GM15510 (cell line): ENCODE measurements around the gene SPANXA2.
"Not testable (repeated sequence)": the region's sequence is repeated elsewhere in the genome, so short reads cannot be mapped to it uniquely, and the experiment has no call there.

Source experiments
- POLR2A ChIP-seq: IDR thresholded peaks from 3 replicates; pipeline ENCODE4 v1.6.1; 2011; ENCODE audit warnings: borderline replicate concordance; ENCODE audit not compliant: insufficient read length; ENCODE audit errors: extremely low read depth

SPANXA2 gene

DNA sequence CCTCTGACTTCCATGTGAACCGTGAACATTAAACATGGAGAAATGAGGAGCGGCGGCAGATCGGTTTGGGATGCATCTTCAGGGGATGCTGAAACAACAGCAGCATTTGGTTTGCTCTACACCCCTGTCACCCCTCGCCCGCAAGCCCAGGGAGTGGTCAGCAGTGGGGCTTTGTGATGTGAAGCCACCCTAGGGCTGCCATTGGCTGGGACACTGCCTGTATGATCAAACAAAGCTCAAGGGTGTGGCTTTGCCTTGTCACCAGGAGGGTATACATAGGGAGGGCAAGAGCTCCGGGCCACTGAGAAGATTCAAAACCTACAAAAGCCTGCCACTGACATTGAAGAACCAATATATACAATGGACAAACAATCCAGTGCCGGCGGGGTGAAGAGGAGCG lies at the start of gene SPANXA2:
SPANXA2 (plus strand) TSS at position 301 of the 400 bp plus-strand sequence; CDS start at position 361, 60 bp downstream.
- TF ChIP-seq POLR2A, result not testable (repeated sequence)

DNA sequence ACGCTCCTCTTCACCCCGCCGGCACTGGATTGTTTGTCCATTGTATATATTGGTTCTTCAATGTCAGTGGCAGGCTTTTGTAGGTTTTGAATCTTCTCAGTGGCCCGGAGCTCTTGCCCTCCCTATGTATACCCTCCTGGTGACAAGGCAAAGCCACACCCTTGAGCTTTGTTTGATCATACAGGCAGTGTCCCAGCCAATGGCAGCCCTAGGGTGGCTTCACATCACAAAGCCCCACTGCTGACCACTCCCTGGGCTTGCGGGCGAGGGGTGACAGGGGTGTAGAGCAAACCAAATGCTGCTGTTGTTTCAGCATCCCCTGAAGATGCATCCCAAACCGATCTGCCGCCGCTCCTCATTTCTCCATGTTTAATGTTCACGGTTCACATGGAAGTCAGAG lies 4.9 kb upstream of the SPANXA2 start, which contains the start of gene SPANXA1:
SPANXA1 (minus strand) TSS at position 101 of the 400 bp plus-strand sequence; CDS start at position 41, 60 bp downstream.
- TF ChIP-seq POLR2A, result not testable (repeated sequence)

- TF ChIP-seq POLR2A, result no peak
Observed at GRCh38 chrX:141609111-141609510, 19.6 kb downstream of the SPANXA2 start.

- no peak for TF ChIP-seq POLR2A
Observed at GRCh38 chrX:141619336-141619735, 29.8 kb downstream of the SPANXA2 start.

DNA sequence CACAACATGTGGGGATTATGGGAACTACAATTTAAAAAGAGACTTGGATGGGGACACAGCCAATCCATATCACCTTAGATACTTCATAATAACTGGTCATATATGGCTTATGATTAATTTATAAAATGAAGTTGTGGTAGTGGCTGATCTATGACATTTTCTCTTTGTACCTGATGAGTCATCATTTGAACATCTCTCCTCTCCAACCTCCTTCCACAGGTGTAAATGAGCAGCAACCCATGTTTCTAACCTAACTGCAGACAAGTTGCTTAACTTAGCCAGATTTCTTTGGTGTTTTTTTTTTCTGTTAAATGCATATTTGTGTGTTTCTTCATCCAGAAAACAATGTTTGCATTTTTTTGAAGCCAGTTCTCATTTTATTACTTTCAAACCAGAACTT lies 42.6 kb downstream of the SPANXA2 start:
- TF ChIP-seq POLR2A, result no peak

GRCh38 chrX:141638550-141638949 lies 49.0 kb downstream of the SPANXA2 start:
- no peak for TF ChIP-seq POLR2A
